ENCODE data around the gene OR4Q3. TPM values are rescaled to one million over a fixed set of nuclear protein-coding genes. Genes with fewer than 3 reads are reported as not detected.
"Not testable (repeated sequence)": the region's sequence is repeated elsewhere in the genome, so short reads cannot be mapped to it uniquely, and the experiment has no call there.

Gene OR4Q3
- total RNA-seq, 1 donor from 2014 or later: not detected

GRCh38 chr14:19771895-19772430, 28.6 kb downstream of the OR4Q3 start:
- Histone ChIP-seq H3K27ac (no peak overlapping the region), H3K9me3 (no peaks in the 10 kb centered on the region), H3K4me1 (no peaks in the 10 kb centered on the region), H3K4me3 (no peak overlapping the region), H3K27me3 (ENCODE audit: low read depth) (no peaks in the 10 kb centered on the region), H3K36me3 (no peaks in the 10 kb centered on the region)
- ATAC-seq (peak; percentile 40 to 74), DNase-seq (no peak)
- intact Hi-C loops (cut with DNase I): no loop called here
- TF ChIP-seq, protein P1, sequence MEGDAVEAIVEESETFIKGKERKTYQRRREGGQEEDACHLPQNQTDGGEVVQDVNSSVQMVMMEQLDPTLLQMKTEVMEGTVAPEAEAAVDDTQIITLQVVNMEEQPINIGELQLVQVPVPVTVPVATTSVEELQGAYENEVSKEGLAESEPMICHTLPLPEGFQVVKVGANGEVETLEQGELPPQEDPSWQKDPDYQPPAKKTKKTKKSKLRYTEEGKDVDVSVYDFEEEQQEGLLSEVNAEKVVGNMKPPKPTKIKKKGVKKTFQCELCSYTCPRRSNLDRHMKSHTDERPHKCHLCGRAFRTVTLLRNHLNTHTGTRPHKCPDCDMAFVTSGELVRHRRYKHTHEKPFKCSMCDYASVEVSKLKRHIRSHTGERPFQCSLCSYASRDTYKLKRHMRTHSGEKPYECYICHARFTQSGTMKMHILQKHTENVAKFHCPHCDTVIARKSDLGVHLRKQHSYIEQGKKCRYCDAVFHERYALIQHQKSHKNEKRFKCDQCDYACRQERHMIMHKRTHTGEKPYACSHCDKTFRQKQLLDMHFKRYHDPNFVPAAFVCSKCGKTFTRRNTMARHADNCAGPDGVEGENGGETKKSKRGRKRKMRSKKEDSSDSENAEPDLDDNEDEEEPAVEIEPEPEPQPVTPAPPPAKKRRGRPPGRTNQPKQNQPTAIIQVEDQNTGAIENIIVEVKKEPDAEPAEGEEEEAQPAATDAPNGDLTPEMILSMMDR (IDR thresholded peaks at IDR 0.05): no peak

- H3K36me3 ChIP-seq; H3K27me3 ChIP-seq (ENCODE audit: low read depth); H3K4me3 ChIP-seq; intact Hi-C loops (cut with DNase I); H3K4me1 ChIP-seq; H3K27ac ChIP-seq; DNase-seq; H3K9me3 ChIP-seq: not testable (repeated sequence)
- peak in 1 of 2 donors; percentile 38 for ATAC-seq
These were observed 29.1 kb downstream of the OR4Q3 start for GRCh38 chr14:19772454-19772853.

DNA sequence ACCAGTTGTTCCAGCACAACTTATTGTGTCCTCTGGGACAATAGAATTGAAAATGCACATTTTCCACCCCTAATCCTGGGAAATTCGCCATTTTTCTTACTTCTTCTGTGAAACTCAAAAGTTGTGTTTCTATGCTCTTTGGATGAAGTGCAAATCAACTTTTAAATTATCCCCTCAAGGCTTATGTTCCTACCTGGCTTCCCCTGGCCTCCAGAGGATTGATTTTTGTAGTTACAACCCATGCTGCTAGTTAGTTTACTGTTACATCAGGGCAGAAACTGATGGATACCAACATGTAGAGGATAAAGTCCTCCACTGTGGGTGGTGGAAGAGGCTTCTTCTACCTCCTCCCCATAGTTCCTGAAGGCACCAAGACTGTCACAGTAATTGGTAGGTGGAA, 29.8 kb downstream of the OR4Q3 start, which contains the start of gene OR4M1:
Gene OR4M1, plus strand, starts transcription at position 301 of the 400 bp plus-strand sequence. CDS start 6,819 bp downstream, outside the sequence.
- H3K27me3 ChIP-seq (ENCODE audit: low read depth); DNase-seq; H3K4me3 ChIP-seq; H3K4me1 ChIP-seq; ATAC-seq; H3K9me3 ChIP-seq; H3K36me3 ChIP-seq; intact Hi-C loops (cut with DNase I); H3K27ac ChIP-seq: not testable (repeated sequence)

- H3K27ac ChIP-seq: no peak overlapping the region
- no peaks in the 10 kb centered on the region for H3K27me3 ChIP-seq (ENCODE audit: low read depth)
- TF ChIP-seq, protein P1 (IDR thresholded peaks at IDR 0.05): no peak
- no peaks in the 10 kb centered on the region for H3K36me3 ChIP-seq
- no peaks in the 10 kb centered on the region for H3K4me1 ChIP-seq
- intact Hi-C loops (cut with DNase I): no loop called here
- no peak overlapping the region for H3K4me3 ChIP-seq
- no peaks in the 10 kb centered on the region for H3K9me3 ChIP-seq
- no peak for DNase-seq
- no peak for ATAC-seq
These were observed 32.2 kb downstream of the OR4Q3 start for GRCh38 chr14:19775587-19775986.

DNA sequence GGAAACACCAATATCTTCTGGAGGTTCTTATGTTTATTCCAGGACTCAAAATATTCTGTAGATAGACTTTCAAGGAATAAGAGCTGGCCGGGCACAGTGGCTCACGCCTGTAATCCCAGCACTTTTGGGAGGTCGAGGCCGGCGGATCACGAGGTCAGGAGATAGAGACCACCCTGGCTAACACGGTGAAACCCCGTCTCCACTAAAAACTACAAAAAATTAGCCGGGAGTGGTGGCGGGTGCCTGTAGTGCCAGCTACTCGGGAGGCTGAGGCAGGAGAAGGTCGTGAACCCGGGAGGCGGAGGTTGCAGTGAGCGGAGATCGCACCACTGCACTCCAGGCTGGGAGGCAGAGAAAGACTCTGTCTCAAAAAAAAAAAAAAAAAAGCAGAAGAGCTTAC, 42.5 kb downstream of the OR4Q3 start:
- intact Hi-C loops (cut with DNase I); H3K4me1 ChIP-seq; H3K36me3 ChIP-seq; H3K9me3 ChIP-seq; H3K27me3 ChIP-seq (ENCODE audit: low read depth); H3K27ac ChIP-seq; H3K4me3 ChIP-seq; DNase-seq; ATAC-seq: not testable (repeated sequence)

GRCh38 chr14:19787318-19787717, 43.9 kb downstream of the OR4Q3 start:
- intact Hi-C loops (cut with DNase I); H3K4me3 ChIP-seq; H3K27ac ChIP-seq; H3K9me3 ChIP-seq; H3K27me3 ChIP-seq (ENCODE audit: low read depth); H3K4me1 ChIP-seq; ATAC-seq; DNase-seq; H3K36me3 ChIP-seq: not testable (repeated sequence)

- H3K27ac ChIP-seq; H3K4me1 ChIP-seq; H3K4me3 ChIP-seq; H3K27me3 ChIP-seq (ENCODE audit: low read depth); ATAC-seq; H3K9me3 ChIP-seq; H3K36me3 ChIP-seq; intact Hi-C loops (cut with DNase I); DNase-seq: not testable (repeated sequence)
These were observed 44.8 kb downstream of the OR4Q3 start for GRCh38 chr14:19788150-19788549.

GRCh38 chr14:19796520-19797108, 53.2 kb downstream of the OR4Q3 start:
- H3K9me3 ChIP-seq; H3K4me1 ChIP-seq; intact Hi-C loops (cut with DNase I); H3K27me3 ChIP-seq (ENCODE audit: low read depth); DNase-seq; H3K27ac ChIP-seq; H3K36me3 ChIP-seq; ATAC-seq; H3K4me3 ChIP-seq: not testable (repeated sequence)

Other genes starting within 250 kb of the OR4Q3 start
- gene OR11H2, start 29.7 kb upstream of the OR4Q3 start, total RNA-seq: not detected
- not detected for gene OR4M1, start 29.9 kb downstream of the OR4Q3 start, total RNA-seq
- gene OR4N2, start 60.2 kb downstream of the OR4Q3 start, total RNA-seq: not detected
- gene OR4K2, start 131.6 kb downstream of the OR4Q3 start, total RNA-seq: not detected
- not detected for gene OR4K5, start 177.0 kb downstream of the OR4Q3 start, total RNA-seq
- not detected for gene OR4K1, start 187.3 kb downstream of the OR4Q3 start, total RNA-seq
- gene OR4K15, start 232.0 kb downstream of the OR4Q3 start, total RNA-seq: not detected